GM18511 (cell line): ENCODE results near the gene TRIM27.
"Not testable (repeated sequence)": the region's sequence is repeated elsewhere in the genome, so short reads cannot be mapped to it uniquely, and the experiment has no call there.

ENCODE experiments used
- ATAC-seq: cut with Tn5 transposase; IDR thresholded peaks from one replicate; pipeline ENCODE4 v1.9.1; 2021; ENCODE audit warnings: mild to moderate bottlenecking, moderate library complexity; ENCODE audit not compliant: unreplicated experiment

Gene TRIM27

GRCh38 chr6:28943557-28944411, 20.0 kb upstream of the TRIM27 start:
- no peak for ATAC-seq

GRCh38 chr6:28943223-28943556, 19.4 kb upstream of the TRIM27 start:
- no peak for ATAC-seq

GRCh38 chr6:28941684-28942448, 18.1 kb upstream of the TRIM27 start:
- ATAC-seq = no peak

GRCh38 chr6:28940858-28941683, 17.3 kb upstream of the TRIM27 start:
- ATAC-seq = peak; percentile 66

GRCh38 chr6:28940294-28940857, 16.6 kb upstream of the TRIM27 start:
- ATAC-seq = peak; percentile 23

- no peak for ATAC-seq
Observed at GRCh38 chr6:28933069-28933468, 9.3 kb upstream of the TRIM27 start.

- no peak for ATAC-seq
Observed at GRCh38 chr6:28929887-28930620, 6.3 kb upstream of the TRIM27 start.

- ATAC-seq = not testable (repeated sequence)
Observed at GRCh38 chr6:28929339-28929738, 5.6 kb upstream of the TRIM27 start.

- no peak for ATAC-seq
Observed at GRCh38 chr6:28927846-28928245, 4.1 kb upstream of the TRIM27 start.

- peak; percentile 41 for ATAC-seq
Observed at GRCh38 chr6:28922821-28923317, 916 bp downstream of the TRIM27 start.

GRCh38 chr6:28922004-28922820, 1.6 kb downstream of the TRIM27 start:
- no peak for ATAC-seq

- no peak for ATAC-seq
Observed at GRCh38 chr6:28920281-28920680, 3.5 kb downstream of the TRIM27 start.

- ATAC-seq = no peak
Observed at GRCh38 chr6:28914941-28915340, 8.8 kb downstream of the TRIM27 start.

GRCh38 chr6:28910901-28911690, 12.7 kb downstream of the TRIM27 start:
- ATAC-seq = no peak

- no peak for ATAC-seq
Observed at GRCh38 chr6:28907394-28907793, 16.4 kb downstream of the TRIM27 start.

GRCh38 chr6:28906669-28907068, 17.1 kb downstream of the TRIM27 start:
- no peak for ATAC-seq

GRCh38 chr6:28903686-28904085, 20.1 kb downstream of the TRIM27 start:
- no peak for ATAC-seq

- no peak for ATAC-seq
Observed at GRCh38 chr6:28901831-28902230, 22.0 kb downstream of the TRIM27 start.
